ENCODE results near the gene ELMOD3.

ELMOD3 gene

DNA sequence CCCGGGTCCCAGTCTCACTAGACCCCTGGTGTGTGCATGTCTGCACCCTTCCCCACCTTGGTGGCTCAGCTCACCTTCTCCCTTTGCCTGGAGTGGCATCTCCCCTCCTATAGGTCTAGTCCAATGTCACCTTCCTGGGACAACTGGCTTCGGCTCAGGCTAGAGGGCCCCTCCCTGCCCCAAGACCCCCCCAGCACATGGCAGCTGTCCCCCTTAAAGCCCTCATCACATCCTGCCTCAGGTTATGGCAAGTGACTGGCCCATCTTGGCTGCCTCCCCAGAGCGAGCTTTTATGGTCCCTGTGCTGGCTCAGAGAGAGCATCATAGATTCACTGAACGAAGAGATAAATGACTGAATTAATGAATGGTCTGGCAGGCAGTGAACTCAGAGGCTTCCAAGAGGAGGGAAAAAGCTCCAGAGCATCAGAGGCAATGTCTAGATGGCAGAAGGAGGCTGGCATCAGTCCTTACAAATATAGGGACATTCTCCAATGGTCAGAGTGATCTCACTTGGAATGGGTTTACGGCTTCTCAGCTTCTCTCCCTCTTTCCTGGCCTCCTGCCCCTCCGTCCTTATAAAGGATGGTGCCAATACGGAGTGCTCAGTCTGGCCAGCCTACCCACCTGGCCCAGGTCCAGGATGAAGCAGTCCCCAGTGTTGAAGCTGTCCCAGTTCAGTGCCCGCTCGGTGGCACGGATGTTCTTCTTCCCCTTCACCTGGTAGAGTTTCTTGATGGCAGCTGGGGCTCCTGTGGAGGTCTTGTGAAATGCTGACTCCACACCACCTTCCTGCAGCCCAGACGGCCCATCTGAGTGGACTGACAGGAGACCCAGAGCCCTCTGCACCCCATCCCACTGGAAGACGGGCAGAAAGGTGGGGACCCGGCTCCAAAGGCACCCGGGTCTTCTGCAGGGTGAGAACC, 46.2 kb downstream of the ELMOD3 start:
- no peak for DNase-seq (ENCODE audit: low spot score)
- TF ChIP-seq, protein P1, sequence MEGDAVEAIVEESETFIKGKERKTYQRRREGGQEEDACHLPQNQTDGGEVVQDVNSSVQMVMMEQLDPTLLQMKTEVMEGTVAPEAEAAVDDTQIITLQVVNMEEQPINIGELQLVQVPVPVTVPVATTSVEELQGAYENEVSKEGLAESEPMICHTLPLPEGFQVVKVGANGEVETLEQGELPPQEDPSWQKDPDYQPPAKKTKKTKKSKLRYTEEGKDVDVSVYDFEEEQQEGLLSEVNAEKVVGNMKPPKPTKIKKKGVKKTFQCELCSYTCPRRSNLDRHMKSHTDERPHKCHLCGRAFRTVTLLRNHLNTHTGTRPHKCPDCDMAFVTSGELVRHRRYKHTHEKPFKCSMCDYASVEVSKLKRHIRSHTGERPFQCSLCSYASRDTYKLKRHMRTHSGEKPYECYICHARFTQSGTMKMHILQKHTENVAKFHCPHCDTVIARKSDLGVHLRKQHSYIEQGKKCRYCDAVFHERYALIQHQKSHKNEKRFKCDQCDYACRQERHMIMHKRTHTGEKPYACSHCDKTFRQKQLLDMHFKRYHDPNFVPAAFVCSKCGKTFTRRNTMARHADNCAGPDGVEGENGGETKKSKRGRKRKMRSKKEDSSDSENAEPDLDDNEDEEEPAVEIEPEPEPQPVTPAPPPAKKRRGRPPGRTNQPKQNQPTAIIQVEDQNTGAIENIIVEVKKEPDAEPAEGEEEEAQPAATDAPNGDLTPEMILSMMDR (conservative IDR thresholded peaks at IDR 0.05; ENCODE audit: low read depth) = no peak
- H3K27ac ChIP-seq = peak overlapping the region; percentile 3; the same call in 1 of the 2 replicates
- ChIA-PET POLR2A (ENCODE audit: low non-redundant PET) (no interaction called here), CTCF (interaction anchor here (0.7 to 0.8 kb wide), 2 partner anchors 19 to 45 kb away, joined by 3 to 4 read pairs; no protein-coding TSS in a partner anchor)

DNA sequence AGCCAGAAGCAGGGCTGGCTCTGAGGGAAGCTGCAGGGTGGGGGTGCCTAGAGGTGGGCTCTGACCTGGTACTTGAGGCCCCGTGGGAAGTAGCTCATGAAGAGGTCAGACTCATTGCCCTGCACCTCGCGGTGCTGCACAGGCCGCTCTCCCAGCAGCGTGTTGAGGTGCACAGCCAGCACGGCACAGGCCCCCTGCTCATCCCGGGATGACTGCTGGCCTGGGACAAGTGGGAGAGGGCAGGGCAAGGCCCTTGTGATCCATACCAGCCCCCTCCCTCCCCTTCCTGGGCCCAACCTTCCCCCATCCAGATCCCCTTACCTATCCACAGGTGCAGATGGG, 46.9 kb downstream of the ELMOD3 start:
- DNase-seq (ENCODE audit: low spot score) = no peak
- peak overlapping the region; percentile 3; the same call in 1 of the 2 replicates for H3K27ac ChIP-seq
- CTCF ChIA-PET = interaction anchor here (0.8 kb wide), 1 partner anchor 45 kb away, joined by 4 read pairs; no protein-coding TSS in a partner anchor
- POLR2A ChIA-PET (ENCODE audit: low non-redundant PET) = no interaction called here
- TF ChIP-seq, protein P1 (conservative IDR thresholded peaks at IDR 0.05; ENCODE audit: low read depth) = no peak

DNA sequence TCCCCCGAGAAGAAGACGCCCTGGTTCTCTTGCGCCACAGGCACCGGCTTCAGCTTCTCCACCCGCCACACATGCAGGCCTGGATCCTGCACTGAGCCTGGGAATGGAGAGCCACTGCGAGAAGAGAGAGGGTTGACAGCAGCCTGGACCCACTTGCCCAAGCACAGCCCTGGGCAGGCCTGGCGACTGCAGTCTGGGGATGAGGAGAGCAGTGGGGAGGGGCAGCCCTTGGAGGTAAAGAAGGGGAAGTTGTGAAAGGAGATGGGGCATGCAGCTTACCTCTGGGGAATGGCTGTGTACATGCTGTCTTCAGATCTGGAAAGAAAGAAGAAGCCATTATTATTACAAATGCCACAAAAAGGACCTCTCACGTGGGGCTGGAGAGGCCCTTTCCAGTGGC, 47.3 kb downstream of the ELMOD3 start:
- ChIA-PET CTCF (interaction anchor here (0.8 kb wide), 1 partner anchor 46 kb away, joined by 4 read pairs; no protein-coding TSS in a partner anchor), POLR2A (ENCODE audit: low non-redundant PET) (no interaction called here)
- TF ChIP-seq, protein P1 (conservative IDR thresholded peaks at IDR 0.05; ENCODE audit: low read depth) = no peak
- DNase-seq (ENCODE audit: low spot score) = no peak
- peak overlapping the region; percentile 3; the same call in 1 of the 2 replicates for H3K27ac ChIP-seq

DNA sequence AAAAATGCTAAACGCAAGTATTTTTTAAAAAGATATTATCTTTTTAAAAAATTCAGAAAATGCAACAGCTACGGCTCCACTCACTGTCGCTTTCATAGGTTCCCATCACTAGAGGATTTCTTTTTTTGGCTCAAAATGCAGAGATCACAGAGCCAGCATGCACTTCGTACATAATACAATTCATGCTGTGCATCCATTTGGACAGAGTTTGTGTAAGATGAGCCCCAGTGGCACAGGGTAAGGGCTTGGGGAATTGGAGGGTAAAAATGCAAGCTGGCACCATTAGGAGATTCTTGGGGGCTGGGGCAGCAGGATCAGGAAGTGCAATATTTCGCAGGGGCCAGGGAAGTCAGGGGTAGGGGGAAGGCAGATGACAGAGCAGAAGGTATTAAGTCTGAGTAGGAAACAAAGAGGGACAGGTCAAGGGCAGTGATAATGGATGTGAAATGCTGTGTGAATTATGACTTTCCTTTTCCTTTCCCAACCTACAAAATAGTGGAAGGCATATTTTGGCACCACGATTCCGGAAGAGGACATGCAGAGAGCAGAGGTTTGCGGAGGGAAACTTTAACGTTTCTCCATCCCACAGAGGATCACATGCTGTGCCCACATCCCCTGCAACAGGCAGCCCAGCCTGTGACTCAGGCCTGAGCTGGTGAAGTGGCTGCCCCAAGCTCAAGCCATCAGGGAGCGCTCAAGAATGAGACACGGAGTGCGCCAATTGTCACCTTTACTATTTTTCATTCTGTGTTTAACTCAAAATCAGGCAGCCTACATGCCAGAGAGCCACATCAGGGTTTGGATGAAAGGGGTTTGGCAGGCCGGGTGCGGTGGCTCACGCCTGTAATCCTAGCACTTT, 50.9 kb downstream of the ELMOD3 start:
- no peak for DNase-seq (ENCODE audit: low spot score)
- TF ChIP-seq, protein P1 (conservative IDR thresholded peaks at IDR 0.05; ENCODE audit: low read depth) = no peak
- ChIA-PET POLR2A (ENCODE audit: low non-redundant PET) (no interaction called here), CTCF (no interaction called here)
- peak overlapping the region; percentile 57 for H3K27ac ChIP-seq

DNA sequence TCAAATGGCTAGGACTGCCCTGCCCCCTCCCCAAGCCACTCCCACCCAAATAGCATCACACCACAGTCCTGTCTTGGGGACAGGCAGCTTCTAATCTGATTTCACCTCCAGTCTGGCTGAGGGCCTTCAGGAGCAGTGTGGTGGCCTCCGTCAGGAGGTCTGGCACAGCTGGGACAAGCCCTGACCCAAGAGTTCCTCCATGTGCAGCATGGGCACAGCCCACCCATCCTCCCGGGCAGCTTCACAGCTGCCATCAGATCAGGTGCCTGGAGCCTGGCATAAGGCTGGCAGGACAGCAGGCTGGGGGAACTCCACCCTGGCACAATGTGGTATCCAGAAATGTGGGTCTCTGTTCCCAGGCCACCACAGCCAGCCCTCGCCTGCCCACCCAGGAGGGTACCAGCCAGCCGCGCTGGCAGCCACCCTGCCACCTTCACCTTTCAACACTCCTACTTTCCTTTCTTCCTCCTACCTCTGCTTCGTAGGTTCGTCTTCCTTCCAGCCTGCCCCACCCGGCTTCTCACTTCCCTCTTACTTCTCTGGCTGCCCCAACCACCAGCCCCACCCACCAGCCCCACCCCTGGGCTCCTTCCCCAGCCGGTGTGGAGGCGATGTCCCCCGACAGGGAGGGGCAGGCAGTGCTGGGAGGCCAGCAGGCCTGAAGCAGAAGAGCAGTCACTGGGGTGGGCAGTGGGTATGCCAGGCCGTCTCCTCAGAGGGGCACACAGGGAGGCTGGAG, 55.4 kb downstream of the ELMOD3 start, which contains the start of gene CAPG:
TSS of gene CAPG (minus strand) at position 522 of the 739 bp plus-strand sequence. CDS start 8,221 bp downstream, outside the sequence.
- TF ChIP-seq, protein P1 (conservative IDR thresholded peaks at IDR 0.05; ENCODE audit: low read depth) = no peak
- ChIA-PET CTCF (no interaction called here), POLR2A (ENCODE audit: low non-redundant PET) (no interaction called here)
- peak within 1 kb of the TSS; percentile 95 for H3K27ac ChIP-seq
- DNase-seq (ENCODE audit: low spot score) = peak; percentile 78

Measured in RWPE1 (cell line).